GM19193 (cell line): Measurements from ENCODE around the gene HOXA6.
A peak's percentile ranks its signal among the peaks of the same experiment; 100 is the strongest.

Experiments used
- POLR2A ChIP-seq: IDR thresholded peaks from 4 replicates; pipeline ENCODE4 v1.6.1; 2011; ENCODE audit not compliant: insufficient read depth, insufficient read length; ENCODE audit errors: extremely low read depth

Gene HOXA6

DNA sequence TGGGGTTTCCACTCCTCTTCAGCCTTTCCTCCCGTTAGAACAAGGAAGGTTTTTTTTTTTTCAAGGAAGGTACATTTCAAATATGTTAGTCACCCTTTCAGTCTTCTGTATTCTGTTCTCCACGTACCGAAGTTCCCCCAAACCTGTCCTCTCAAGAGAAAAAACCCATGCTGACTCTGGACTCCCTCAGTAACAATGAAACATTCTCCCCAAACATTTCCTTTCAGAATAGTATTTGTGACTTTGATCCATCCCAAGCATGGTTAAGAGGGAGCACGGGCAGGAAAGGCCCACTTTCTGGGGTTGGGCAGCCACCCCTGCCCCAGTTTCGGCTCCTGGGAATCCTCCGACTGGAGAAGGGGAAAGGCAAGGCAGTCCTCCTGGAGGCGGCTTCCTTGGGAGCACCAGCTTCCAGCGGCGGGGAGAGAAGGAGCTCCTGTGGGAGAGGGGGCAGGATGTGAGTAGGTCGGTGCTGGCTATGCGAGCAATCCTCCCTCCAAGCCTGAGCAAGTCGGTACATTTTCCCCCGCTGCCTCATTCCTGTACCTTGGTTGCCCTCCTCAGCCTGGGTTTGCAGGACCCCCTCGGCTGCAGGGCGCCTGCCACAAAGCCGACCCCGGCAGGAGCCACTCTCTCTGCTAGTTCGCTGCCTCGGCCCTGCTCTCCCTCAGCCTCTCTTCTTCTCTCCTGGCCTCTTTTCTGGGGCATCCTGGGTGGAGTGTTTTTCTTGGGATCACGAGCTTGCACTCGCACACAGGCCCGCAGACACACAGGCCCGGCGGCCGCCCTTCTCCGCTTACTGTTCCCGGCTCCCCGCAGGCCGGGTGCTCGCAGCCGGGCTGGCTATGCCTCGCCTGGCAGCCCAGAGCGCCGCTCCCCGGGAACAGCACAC is 49.6 kb downstream of the HOXA6 start:
- TF ChIP-seq POLR2A = no peak

DNA sequence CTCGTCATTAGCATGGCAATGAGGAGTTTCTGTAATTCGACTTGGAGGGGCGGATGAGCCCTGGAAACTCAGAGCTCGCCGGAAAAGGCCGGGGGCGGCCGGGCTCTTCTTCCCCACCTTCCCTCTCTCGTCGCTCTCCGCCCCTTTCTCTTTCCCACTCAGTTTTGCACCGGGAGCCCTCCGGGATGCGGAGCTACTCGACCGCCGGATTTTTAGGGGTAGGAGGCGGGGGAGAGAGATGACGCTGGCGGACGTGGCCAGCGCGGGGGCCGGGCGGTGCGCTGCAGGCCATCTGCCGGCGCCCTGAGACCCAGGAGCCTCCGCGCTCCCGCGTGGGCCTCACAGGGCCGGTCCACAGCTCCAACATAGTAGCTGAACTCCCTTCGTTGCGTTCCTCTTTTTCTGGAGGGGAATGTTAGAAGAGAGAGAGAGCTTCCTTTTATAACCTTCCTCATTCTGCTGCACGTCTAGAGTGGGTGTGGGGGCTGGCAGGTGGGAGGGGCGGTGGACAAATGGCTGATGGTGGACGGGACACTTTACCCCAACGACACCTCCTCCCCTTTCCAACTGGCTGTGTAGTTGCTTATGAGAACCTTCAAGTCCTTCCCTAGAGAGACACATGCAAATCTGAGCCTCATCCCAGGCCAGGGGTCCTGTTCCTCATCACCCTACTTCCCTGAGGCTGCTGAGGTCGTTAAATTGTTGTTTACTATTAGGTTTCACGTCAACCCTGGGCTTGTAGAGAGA is 50.6 kb downstream of the HOXA6 start:
- TF ChIP-seq POLR2A = no peak

DNA sequence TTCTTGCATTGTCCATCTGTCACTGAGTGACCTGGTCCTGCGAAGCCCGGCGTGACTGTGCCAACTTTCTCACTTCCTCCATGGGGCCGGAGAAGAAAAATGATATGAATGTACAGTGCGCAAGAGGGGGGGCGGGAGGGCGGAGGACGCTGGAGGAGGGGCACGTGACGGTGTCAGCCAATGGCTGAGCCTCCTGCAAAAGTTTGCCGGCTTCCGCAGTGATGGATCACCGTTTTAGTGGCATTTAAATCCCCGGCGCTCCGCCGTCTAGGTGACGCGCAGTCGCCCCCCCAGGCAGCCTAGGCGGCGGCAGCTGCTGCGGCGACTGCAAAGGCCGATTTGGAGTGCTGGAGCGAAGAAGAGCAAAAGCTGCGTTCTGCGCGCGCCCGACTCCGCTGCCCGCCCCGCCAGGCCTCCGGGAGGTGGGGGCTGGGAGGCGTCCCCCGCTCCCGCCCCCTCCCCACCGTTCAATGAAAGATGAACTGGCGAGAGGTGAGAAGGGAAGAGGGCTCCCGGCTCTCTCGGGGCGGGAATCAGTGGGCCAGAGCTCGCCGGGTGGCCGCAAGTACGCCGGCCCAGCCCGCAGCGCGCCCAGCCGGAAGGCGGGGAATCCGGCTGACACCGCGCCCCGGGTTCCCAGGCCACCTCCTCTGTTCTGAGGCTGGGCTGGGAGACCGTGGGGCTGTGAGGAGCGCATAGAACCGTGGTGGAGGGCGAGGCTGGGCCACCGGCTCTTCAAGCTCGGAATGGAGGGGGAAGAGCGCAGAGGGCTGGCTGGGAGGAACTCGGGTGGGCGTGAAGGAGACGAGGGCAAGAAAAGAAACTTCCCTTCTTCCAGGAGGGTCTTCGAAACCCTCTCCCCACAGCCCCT is 51.4 kb downstream of the HOXA6 start, which contains the start of gene HOXA1:
TSS of gene HOXA1 (minus strand) at position 104 of the 871 bp plus-strand sequence. CDS start at position 16, 88 bp downstream.
- peak; percentile 68 for TF ChIP-seq POLR2A
